ENCODE data around the gene CHRM2.

- no peak for TF ChIP-seq CTCF (conservative IDR thresholded peaks at IDR 0.05; ENCODE audit: low read depth in 2 of 2)
- no peak for TF ChIP-seq EZH2phosphoT487 (IDR thresholded peaks at IDR 0.05; ENCODE audit: unreplicated experiment)
- no peak for TF ChIP-seq POLR2AphosphoS5 (IDR thresholded peaks at IDR 0.05; ENCODE audit: low read depth)
- TF ChIP-seq ETS1 (IDR thresholded peaks at IDR 0.05): no peak
- TF ChIP-seq ZNF331 (CRISPR knock-in tag; IDR thresholded peaks at IDR 0.05; ENCODE audit: low read depth): no peak
- TF ChIP-seq NANOG (IDR thresholded peaks at IDR 0.05; ENCODE audit: borderline replicate concordance): no peak
- no peak for TF ChIP-seq EZH2 (IDR thresholded peaks at IDR 0.05; ENCODE audit: low read depth, unreplicated experiment)
- TF ChIP-seq REST (IDR thresholded peaks at IDR 0.05; ENCODE audit: unreplicated experiment): no peak
- no peak for TF ChIP-seq CREB1 (CRISPR knock-in tag; IDR thresholded peaks at IDR 0.05; ENCODE audit: low read depth)
- no peak for TF ChIP-seq JUNB (IDR thresholded peaks at IDR 0.05; ENCODE audit: unreplicated experiment)
- no peak for TF ChIP-seq STAT1 (IDR thresholded peaks at IDR 0.05; ENCODE audit: unreplicated experiment)
- TF ChIP-seq ZNF114 (CRISPR knock-in tag; IDR thresholded peaks at IDR 0.05): no peak
These were observed 87.8 kb downstream of the CHRM2 start for GRCh38 chr7:136956232-136956631.
